NOMO-1 treated with dmso at 0.1 percent for 144 hours (cell line): ENCODE measurements around the gene SACM1L.

Experiments used
- DNase-seq: peaks from one replicate; lab custom pipeline; 2025; ENCODE audit not compliant: unreplicated experiment; lab: John Stamatoyannopoulos, UW

Gene SACM1L

GRCh38 chr3:45688882-45689786, at the start of gene SACM1L:
Gene SACM1L, plus strand, starts transcription at chr3:45689396. Its CDS starts 70 bp downstream, at chr3:45689466.
- peak; percentile 100 for DNase-seq

GRCh38 chr3:45640091-45640507, 49.1 kb upstream of the SACM1L start:
- peak; percentile 71 for DNase-seq

GRCh38 chr3:45640724-45641361, 48.4 kb upstream of the SACM1L start:
- no peak for DNase-seq

- no peak for DNase-seq
Observed at GRCh38 chr3:45641756-45642155, 47.4 kb upstream of the SACM1L start.

- no peak for DNase-seq
Observed at GRCh38 chr3:45642731-45643152, 46.5 kb upstream of the SACM1L start.

- DNase-seq = no peak
Observed at GRCh38 chr3:45644063-45644790, 45.0 kb upstream of the SACM1L start.

GRCh38 chr3:45644791-45645201, 44.4 kb upstream of the SACM1L start:
- DNase-seq = no peak

GRCh38 chr3:45646051-45646585, 43.1 kb upstream of the SACM1L start:
- no peak for DNase-seq

GRCh38 chr3:45647148-45647619, 42.0 kb upstream of the SACM1L start:
- peak; percentile 71 for DNase-seq

- no peak for DNase-seq
Observed at GRCh38 chr3:45653205-45653604, 36.0 kb upstream of the SACM1L start.

GRCh38 chr3:45654397-45654944, 34.7 kb upstream of the SACM1L start:
- DNase-seq = no peak

GRCh38 chr3:45655906-45656305, 33.3 kb upstream of the SACM1L start:
- no peak for DNase-seq

- peak; percentile 88 for DNase-seq
Observed at GRCh38 chr3:45656575-45657363, 32.4 kb upstream of the SACM1L start.

GRCh38 chr3:45657853-45658252, 31.3 kb upstream of the SACM1L start:
- no peak for DNase-seq

GRCh38 chr3:45659661-45660566, 29.3 kb upstream of the SACM1L start:
- no peak for DNase-seq

- no peak for DNase-seq
Observed at GRCh38 chr3:45660567-45660901, 28.7 kb upstream of the SACM1L start.

GRCh38 chr3:45664578-45664977, 24.6 kb upstream of the SACM1L start:
- DNase-seq = no peak

GRCh38 chr3:45665101-45665572, 24.1 kb upstream of the SACM1L start:
- DNase-seq = no peak
